GM21423 (cell line): ENCODE data around the gene DNAJB12.
"Not testable (repeated sequence)": the region's sequence is repeated elsewhere in the genome, so short reads cannot be mapped to it uniquely, and the experiment has no call there.

Experiments
- ATAC-seq: cut with Tn5 transposase; IDR thresholded peaks from one replicate; pipeline ENCODE4 v1.9.1; 2021; ENCODE audit warnings: mild to moderate bottlenecking, moderate library complexity; ENCODE audit not compliant: unreplicated experiment

DNAJB12 gene

DNA sequence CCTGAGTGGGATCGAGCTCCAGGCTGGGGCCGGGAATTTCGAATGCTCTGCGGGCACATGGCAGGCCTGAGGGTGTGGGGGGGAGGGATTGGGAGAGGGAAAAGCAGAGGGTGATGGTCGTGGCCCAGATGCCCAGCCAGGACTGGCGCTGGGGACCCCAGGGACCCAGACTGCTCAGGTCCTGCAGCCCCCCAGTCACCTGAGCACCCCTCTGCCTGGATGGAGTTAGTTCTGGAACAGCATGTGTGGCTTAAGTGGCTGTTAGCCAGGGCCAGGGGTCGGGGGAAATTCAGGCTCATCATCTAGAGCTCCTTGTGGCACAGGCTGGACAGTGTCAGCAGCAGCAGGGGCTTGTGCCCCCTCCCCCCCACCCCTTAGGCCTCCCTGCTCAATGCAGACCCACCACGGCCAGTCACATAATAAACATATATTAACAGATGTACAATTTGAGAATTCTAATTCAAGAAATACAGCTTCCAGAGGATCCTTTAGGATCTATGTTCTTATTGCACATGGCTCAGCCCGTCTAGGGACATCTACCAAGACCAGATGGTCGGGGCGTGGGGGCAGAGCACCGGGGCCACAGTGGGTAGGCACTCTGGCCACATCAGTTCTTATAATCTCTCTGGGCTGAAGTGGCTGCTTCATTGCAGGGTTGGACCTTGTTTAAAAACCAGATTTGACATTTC is 22.2 kb downstream of the DNAJB12 start:
- ATAC-seq: no peak

DNA sequence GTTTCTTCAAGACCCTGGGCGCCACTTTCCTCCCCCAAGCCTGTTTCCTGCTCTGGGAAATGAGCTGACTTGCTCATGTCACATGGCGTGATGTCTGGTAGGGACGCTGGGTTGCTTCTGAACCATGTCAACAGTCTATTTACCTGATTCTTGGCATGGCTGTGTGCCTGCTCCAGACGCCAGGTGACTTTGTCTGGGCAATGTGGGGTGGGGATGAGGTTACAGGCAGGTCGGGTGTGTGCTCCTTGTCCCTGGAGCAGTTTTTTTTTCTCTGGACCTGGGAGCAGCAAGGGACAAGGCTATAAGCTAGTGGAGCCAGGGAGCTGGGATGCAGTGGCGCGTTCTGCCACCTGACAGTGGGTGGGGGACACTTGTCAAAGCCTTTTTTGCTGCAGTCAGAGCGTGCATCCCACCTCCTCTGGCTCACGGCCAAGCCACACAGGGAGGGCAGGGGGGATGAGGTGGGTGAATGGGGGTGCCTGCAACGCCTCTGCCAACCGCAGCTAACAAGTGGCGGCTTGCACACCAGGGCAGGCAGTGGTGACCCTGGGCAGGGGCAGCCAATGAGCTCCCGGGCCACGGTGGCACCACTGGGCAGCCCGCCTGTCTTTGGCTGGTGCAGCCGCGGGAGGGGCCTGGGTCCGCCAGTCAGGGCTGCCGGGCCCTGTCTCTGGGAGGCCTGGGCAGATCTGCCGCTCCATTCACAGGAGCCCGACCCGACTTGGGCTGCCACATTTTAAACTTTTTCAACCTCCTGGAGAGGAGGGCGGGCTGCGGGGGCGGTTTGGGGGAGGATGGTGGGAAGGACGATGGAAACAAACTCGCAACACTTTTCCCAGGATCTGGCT is 22.9 kb downstream of the DNAJB12 start:
- ATAC-seq: peak; percentile 39

DNA sequence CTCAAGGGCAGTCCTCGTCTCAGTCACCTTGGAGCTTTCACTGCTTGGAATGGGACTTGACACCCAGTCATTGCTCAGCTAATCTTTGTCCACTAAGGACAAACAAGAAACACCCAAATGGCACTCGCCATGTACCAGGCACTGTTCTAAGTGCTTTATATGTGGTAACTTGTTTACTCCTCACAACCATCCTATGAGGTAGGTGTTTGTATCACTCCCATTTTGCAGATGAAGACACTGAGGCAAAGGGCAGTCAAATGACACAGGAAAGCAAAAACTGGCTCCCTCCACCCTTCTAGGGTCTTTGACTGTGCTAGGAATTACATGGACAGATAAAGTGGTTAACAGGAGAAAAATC is 24.7 kb downstream of the DNAJB12 start:
- ATAC-seq: no peak

DNA sequence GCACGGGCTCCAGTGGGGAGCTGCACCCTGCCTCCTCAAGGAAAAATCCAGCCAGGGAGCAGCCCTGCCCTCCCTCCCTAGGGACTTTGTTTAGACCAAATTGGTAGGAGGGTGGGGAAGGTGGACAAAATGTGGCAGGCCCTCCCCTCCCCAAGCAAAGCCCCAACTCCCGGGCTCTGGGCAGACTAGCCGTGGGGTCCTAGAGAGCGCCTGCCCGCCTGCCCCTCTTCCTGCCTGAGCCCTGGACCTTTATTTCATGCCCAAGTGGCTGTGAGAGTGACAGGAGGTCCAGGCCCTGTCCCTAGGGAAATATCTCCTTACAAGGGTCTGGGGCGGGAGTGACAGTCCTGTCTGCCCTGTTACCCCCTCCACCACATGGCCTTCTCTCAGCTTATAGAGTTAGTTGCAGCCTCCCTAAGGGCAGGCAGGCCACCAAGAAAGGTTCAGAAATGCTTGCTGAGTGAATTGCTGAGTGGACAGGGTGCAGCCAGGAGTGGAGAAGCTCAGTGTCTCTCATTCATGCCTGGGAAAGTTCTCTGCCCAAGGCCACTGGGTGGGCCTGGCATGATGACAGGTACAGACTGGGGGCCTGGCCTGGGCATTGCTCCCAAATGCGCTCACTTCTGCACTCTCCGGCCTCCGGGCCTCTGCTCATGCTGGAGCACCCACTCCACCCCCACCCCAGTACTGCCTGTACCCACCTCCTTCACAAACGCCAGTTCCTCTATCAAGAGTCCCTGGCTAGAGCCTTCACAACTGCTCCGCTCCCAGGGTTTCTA is 25.2 kb downstream of the DNAJB12 start:
- no peak for ATAC-seq

DNA sequence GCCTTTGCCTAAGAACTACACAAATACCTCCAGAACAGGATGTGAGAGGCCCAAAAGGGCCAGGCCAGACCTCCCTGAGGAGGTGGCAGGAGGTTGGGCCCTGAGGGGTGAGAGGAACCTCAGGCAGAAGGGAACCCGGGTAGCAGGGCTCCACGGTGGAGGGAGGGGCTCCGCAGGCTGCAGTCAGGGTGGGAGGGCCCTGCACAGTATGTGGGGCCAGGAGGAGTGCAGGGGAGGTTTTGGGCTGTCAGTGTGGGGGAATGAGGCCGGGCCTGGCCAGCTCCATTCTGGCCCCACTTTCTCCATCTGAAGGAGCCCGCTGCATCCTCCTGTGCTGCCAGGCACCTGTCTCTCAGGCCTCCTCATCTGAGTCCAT is 25.9 kb downstream of the DNAJB12 start:
- ATAC-seq: no peak

DNA sequence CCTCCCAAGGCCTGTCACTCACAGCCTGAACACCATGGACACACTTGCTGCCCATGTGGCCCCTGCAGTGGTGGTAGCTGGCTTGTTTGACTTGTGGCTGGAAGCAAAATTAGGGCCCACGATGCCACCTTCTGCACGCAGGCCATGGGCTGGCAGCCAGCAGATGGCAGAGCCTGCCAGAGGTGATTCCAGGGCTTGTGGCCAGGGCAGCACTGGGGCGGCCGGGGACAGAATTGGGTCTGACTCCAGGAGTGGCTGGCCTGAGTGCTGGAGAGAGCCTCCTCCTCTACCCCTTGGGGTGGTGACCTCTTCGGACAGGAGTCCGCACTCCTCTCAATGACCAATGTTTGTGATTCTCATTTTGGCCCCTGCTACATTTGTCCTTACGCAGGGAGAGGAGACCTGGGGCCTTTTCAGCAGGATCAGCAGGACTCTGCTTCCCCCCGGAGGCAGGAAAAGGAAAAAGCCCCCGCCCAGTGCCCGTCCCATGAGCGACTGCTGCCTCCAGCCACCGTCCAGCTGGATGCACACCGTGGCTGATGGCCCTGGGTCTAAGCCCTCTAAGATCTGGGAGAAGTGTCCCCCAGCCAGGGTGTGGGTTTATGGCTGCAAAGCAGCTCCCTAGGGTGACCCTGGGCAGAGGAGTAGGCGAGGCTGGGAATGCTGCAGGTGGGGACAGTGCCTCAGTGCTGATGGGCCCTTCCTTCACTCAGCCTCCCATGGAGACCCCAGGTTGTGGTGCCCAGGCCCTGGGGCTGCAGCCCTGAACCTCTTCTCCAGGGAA is 26.5 kb downstream of the DNAJB12 start:
- ATAC-seq: no peak

DNA sequence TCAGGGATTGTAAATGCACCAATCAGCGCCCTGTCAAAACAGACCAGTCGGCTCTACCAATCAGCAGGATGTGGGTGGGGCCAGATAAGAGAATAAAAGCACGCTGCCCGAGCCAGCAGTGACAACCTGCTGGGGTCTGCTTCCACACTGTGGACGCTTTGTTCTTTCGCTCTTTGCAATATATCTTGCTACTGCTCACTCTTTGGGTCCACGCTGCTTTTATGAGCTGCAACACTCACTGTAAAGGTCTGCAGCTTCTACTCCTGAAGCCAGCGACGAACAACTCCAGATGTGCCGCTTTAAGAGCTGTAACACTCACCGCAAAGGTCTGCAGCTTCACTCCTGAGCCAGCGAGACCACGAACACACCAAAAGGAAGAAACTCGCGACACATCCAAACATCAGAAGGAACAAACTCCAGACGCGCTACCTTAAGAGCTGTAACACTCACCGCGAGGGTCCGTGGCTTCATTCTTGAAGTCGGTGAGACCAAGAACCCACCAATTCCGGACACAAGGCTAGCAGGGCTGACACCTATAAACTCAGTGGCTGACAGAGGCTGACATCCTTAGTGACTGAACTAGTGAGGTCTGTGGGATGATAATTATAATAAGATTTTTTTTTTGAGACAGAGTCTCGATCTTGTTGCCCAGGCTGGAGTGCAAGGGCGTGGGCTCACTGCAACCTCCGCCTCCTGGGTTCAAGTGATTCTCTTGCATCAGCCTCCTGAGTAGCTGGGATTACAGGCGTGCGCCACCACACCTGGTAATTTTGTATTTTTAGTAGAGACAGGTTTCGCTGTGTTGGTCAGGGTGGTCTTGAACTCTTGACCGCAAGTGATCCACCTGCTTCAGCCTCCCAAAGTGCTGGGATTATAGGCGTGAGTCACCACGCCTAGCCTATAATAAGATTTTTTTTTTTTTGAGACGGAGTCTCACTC is 27.8 kb downstream of the DNAJB12 start:
- ATAC-seq: not testable (repeated sequence)

DNA sequence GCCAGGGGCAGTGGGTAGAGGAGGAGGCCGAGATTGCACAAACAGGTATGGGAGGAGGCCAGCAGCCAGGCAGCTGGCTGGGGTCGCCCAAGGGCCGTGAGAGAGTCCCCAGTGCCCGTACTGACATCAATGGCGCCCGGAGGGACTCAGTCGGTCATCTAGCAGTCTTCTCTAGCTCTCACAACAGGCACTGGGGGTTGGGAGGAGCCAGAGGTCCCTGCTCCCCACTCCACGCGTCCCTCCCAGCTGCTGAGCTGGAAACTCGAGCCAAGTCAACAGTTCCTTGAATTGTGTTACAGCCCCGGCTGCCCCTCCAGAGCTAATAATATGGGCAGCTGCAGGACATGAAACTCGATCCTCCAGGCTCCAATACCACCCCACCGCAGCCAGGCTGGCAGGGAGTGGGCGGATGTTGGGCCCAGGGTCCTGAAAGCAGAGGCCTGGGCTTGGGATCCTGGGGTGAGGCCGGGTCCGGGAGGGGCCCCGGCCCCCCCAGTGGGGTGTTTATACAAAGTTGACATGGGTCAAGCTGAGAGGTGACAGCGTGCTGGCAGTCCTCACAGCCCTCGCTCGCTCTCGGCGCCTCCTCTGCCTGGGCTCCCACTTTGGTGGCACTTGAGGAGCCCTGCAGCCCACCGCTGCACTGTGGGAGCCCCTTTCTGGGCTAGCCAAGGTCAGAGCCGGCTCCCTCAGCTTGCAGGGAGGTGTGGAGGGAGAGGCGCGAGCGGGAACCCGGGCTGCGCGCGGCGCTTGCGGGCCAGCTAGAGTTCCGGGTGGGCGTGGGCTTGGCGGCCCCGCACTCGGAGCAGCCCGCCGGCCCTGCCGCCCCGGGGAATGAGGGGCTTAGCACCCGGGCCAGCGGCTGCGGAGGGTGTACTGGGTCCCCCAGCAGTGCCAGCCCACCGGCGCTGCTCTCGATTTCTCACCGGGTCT is 29.2 kb downstream of the DNAJB12 start:
- ATAC-seq: not testable (repeated sequence)

DNA sequence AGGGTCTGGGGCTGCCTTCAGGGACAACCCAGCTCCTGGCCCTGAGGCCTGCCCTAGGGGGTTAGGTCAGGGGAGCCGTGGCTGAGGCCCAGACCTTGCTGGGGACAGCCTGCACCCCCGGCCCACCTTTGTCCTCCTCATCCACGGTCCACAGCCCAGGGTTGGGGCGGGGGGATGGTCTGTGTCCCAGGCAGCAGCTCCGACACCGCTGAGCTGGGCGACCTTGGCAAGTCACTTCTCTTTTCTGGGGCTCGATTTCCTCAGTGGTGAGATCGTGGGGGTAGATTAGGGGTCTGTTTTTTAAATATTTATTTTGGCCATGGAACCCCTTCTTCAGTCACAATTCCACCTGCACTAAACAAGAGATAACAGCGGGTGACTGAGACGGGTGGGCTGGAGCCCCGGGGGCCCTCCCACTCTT is 30.9 kb downstream of the DNAJB12 start:
- no peak for ATAC-seq

DNA sequence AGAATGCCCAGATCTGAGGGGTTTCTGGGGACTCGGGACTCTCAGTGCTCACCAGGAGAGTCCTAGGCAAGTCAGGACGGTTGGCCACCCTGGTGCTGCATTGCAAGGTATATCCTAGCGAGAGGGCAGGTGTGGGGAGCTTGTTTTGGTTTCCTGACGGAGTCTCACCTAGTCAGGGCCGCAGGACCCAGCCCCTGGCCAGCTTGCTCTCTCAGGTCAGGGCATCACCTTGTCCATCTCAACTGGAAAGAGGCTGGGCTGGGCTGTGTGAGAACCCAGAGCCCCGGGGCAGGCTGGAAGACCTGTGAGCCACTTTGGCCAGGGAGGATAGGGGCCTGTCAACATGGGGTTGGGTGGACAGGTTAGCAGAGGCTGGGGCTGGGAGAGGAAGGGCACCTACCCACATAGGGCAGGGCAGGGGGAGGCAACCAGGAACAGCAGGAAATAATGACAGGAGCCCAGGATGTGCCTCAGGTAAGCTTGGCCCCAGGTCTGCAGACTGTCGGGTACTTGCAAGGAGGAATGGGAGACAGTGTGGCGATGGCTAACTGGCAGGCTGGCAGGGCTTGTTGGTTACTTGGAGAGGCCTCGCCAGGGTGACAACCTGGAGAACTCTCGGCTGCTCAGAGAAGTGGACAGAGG is 31.5 kb downstream of the DNAJB12 start:
- no peak for ATAC-seq

DNA sequence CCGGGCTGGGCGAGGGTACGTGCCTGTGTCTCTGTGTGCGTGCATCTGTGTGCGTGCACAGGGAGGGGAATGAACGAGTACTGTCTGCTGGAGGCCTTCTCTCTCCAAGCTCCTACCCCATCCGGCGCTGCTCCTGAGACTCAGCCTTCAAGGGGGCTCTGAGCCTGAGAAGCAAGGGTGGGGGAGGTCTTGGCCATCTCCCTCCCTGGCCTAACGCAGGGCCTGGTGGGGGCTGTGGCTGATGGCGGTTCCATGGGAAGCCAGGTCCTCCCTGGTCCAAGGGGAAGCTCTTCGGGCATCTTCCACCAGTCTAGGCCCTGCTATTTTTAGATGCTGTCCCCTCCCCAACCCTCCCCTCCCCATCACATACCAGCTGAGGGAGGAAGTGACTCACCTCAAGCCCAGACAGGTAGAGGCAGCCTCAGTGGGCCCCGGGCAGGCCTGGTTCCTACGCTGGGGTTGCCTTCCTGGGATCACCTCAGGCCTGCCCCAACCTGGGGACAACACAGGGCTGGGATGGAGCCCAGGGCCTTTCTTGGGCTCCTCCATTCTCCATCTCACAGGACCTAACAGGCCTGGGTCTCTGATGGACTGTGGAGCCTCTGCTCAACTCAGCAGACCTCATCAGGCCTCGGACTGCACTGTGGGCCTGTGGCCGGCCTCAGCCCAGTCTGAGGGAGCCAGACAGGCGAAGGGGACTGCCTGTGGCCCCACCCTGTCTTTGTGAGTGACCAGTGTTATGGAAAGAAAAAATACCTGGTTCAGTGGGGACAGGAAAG is 32.2 kb downstream of the DNAJB12 start:
- no peak for ATAC-seq

DNA sequence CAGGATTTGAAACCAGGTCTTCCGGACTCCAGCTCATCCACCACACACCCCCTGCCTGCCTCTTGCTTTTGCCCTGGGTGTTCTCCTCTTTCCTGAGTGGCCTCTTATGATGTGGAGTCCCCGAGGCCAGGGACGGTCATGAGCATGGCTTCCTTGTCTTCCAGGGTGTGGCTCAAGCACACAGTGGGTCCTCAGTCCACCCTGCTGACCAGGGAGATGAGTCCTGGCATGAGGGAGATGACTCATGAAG is 32.8 kb downstream of the DNAJB12 start:
- no peak for ATAC-seq

DNA sequence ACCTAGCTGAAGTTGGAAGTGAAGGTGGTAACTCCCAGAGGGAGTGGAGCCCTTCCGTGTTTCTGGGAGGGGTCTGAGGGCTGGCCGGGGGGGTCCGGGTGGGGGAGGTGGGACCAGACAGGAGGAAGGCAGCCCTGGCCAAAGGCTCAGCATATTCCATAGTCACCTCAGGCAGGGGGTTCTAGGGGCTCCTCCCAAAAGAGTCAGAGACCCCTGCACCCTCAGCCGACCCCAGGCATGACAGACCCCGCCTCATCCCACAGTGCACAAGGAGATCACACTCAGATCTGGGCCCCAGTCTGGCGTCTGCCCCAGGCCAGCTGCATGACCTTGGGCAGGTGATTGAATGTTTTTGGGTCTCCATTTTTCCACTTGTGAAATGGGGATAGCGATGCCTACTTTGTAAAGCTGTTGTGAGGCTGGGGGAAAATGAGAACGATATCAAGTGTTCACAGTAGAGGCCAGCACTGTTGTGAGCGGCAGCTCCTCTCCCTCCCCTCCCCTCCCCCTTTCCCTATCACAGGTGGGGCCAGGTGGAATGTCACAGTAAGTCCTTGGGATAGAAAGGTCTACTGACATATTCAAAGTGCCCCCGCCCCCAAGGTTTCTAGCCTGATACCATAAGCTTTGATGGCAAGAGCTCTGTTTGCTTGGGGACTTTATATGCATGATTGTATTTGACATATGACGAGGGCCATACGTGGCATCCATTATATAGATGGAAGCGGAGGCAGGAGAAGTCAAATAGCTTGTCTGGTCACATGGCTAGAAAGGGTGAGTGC is 33.3 kb downstream of the DNAJB12 start:
- ATAC-seq: no peak

DNA sequence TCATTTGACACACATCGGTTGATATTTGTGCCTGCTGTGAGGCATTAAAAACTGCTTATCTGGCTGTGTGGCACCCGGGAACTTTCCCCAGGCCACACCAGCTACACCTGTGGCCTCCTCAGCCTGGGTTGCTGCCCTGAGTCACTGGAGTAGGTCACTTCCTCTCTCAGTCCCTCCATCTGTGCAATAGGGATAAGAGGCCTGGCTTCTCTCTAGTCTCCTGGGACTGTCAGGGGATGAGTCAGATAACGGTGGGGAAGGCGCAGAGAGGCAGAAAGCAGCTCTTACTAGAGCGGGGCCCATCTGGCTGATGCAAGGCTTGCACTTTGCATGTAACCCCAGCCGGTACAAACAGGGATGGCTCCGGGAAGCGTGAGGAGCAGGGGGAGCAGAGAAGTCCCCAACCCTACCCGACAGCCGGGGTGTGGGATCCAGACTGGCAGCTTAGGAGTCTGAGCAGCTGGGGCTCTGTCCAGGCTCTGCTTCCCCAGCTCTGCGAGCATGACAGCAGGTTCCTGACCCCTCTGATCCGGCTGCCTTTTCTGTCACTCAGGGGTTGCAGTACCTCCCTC is 34.0 kb downstream of the DNAJB12 start:
- ATAC-seq: peak; percentile 70

DNA sequence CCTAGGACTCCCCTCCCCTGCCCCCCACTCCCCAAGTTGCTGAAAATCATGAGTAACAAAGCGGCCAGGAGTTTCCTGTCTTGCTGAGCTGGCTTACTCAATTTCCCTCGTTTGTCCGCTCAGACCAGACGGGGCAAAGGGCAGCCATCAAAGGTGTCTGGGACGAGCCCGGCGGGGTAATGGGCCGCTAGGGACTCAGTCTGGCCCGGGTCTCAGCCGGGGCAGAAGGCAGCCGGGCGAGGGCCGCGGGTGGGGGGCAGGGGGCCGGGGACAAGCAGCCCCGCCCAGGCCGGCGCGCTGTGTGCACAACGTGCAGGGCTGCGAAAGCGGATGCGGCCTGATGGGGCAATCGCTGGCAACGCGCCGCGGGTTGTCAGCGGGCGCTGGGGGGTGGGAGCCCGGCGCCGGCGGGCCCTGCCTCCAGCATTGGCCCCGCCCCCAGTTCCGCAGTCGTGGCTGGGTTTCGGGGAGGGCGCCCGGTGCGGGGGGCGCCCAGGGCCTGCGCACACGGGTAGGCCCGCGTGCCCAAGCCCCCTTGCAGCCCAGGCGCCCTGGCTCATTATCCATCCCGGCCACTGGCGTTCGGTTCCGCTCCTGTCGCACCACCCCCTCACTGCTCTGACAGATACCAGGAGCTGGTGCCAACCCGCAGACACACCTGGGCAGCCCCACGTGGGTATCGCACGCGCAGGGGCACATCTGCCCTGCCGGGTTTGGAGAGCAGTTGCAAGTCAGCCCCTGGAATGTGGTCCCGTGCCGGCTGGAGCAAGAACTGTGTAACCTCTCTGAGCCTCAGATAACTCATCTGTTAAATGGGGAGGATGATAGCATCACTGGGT is 35.1 kb downstream of the DNAJB12 start:
- ATAC-seq: peak; percentile 54
